ENCODE results near the gene TEX10.

- TF ChIP-seq, protein P1, sequence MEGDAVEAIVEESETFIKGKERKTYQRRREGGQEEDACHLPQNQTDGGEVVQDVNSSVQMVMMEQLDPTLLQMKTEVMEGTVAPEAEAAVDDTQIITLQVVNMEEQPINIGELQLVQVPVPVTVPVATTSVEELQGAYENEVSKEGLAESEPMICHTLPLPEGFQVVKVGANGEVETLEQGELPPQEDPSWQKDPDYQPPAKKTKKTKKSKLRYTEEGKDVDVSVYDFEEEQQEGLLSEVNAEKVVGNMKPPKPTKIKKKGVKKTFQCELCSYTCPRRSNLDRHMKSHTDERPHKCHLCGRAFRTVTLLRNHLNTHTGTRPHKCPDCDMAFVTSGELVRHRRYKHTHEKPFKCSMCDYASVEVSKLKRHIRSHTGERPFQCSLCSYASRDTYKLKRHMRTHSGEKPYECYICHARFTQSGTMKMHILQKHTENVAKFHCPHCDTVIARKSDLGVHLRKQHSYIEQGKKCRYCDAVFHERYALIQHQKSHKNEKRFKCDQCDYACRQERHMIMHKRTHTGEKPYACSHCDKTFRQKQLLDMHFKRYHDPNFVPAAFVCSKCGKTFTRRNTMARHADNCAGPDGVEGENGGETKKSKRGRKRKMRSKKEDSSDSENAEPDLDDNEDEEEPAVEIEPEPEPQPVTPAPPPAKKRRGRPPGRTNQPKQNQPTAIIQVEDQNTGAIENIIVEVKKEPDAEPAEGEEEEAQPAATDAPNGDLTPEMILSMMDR (IDR thresholded peaks at IDR 0.05; ENCODE audit: extremely low read depth in 1 of 2, insufficient read depth in 1 of 2, low read depth in 1 of 2, low read length in 2 of 2): no peak
- TF ChIP-seq JUN (IDR thresholded peaks at IDR 0.05; ENCODE audit: borderline replicate concordance, insufficient read depth, insufficient read length, low read depth) (no peak), POLR2A (IDR thresholded peaks at IDR 0.05; ENCODE audit: low read depth, low read length) (no peak)
Observed at GRCh38 chr9:100401042-100401441, 48.3 kb upstream of the TEX10 start.
